SU-DHL-6 (cell line): Measurements from ENCODE around the gene OSBPL7.

Experiments used
- CTCF ChIP-seq: fragments of 200-600 bp; sonication (generic); IDR thresholded peaks from one replicate; pipeline ENCODE4 v1.5.1; 2017; ENCODE audit warnings: antibody characterized with exemption, mild to moderate bottlenecking, low read length, moderate library complexity; ENCODE audit not compliant: insufficient read depth, poor library complexity, severe bottlenecking
- EZH2phosphoT487 ChIP-seq: fragments of 200-600 bp; sonication (generic), shearing (Covaris generic); conservative IDR thresholded peaks from 2 replicates; pipeline ENCODE4 v1.6.1; 2018; ENCODE audit warnings: mild to moderate bottlenecking, antibody characterized with exemption, low read length, moderate library complexity, mixed read lengths

DNA sequence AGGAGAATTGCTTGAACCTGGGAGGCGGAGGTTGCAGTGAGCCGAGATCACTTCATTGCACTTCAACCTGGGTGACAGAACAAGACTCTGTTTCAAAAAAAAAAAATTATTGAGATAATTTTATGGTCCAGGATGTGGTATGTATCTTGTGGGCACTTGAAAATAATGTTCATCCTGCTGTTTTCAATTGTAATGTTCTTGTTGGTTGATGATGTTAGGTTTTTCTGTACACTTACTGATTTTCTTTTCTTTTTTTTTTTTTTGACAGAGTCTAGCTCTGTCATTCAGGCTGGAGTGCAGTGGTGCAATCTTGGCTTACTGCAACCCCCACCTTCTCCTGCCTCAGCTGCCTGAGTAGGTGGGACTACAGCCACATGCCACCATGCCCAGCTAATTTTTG lies 58.9 kb downstream of the OSBPL7 start:
- TF ChIP-seq CTCF = no peak
- TF ChIP-seq EZH2phosphoT487 = no peak
